ENCODE results near the gene CCDC3. TPM values are rescaled to one million over a fixed set of nuclear protein-coding genes. Genes with fewer than 3 reads are reported as not detected.

Gene CCDC3
- total and polyA plus RNA-seq, 2 of the 8 experiments (the other 6 are each of a cell fraction or from before 2014, with no cell fraction given): 3.4 to 3.7 TPM

DNA sequence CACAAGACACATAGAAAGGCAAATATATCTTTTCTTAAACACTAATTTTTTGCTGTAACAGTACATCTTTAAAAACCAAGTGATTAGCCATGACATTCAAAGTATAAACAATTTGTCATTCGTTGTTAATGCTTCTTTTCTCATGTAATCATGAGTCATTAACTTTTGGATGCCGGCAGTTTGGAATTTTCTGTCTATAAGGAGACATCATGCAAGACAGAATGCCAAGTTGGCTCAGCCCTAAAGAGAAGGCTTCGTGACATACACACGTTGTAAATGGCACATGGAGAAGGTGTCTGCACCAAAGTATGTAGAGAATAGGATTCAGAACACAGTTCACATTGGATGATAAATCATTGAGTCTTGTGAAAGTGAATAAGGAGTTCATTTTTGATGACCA lies 35.9 kb downstream of the CCDC3 start:
- Histone ChIP-seq H4K20me1 (replicated peaks in 1 of 2; ENCODE audit: control insufficient read depth in 1 of 2, insufficient read depth in 2 of 2, low read length in 2 of 2) (no peaks in the 10 kb centered on the region), H4K8ac (ENCODE audit: extremely low read depth, insufficient read depth, low read length) (no peak overlapping the region), H3K56ac (replicated peaks; ENCODE audit: insufficient read length, low read depth, low read length) (no peak overlapping the region), H3K18ac (ENCODE audit: extremely low read depth, low read length) (no peak overlapping the region), H3K79me2 (ENCODE audit: control insufficient read depth in 1 of 2, insufficient read depth in 2 of 2, low read length in 2 of 2) (no peaks in the 10 kb centered on the region), H4K5ac (ENCODE audit: insufficient read length, low read depth, low read length) (no peak overlapping the region), H2BK5ac (ENCODE audit: low read depth, low read length) (no peak overlapping the region), H2BK120ac (replicated peaks; ENCODE audit: low read depth, low read length) (no peak overlapping the region), H3K23ac (ENCODE audit: insufficient read length) (no peak overlapping the region), H2BK15ac (ENCODE audit: low read length) (no peak overlapping the region), H3K4ac (replicated peaks; ENCODE audit: insufficient read length, low read depth, low read length) (no peak overlapping the region), H2AFZ (ENCODE audit: low read length) (no peak overlapping the region), H4K91ac (replicated peaks; ENCODE audit: insufficient read length, low read length) (no peak overlapping the region), H3K79me1 (ENCODE audit: low read depth, low read length) (no peaks in the 10 kb centered on the region), H2BK12ac (ENCODE audit: low read depth, low read length) (no peak overlapping the region), H3K27ac (ENCODE audit: low read depth, low read length) (no peak overlapping the region), H3K27me3 (replicated peaks in 1 of 4; ENCODE audit: control insufficient read depth in 3 of 4, extremely low read depth in 1 of 4, insufficient read depth in 3 of 4, low read length in 3 of 4) (no peaks in the 10 kb centered on the region), H3K9me3 (ENCODE audit: insufficient read depth in 2 of 2, low read depth in 1 of 2, low read length in 1 of 2) (no peaks in the 10 kb centered on the region), H3K4me1 (replicated peaks in 1 of 4; ENCODE audit: control insufficient read depth in 3 of 4, insufficient read depth in 4 of 4, low read length in 3 of 4) (peaks cover 0 to 4% (median 0%) of the 10 kb centered on the region in 4 experiments; a peak in 1 of 7 replicates), H2BK20ac (ENCODE audit: low read length) (no peak overlapping the region), H3K36me3 (ENCODE audit: control insufficient read depth in 2 of 4, insufficient read depth in 4 of 4, low read length in 3 of 4) (no peaks in the 10 kb centered on the region), H3K14ac (ENCODE audit: insufficient read length) (no peak overlapping the region), H3K4me2 (ENCODE audit: insufficient read depth in 1 of 2, low read depth in 2 of 2, low read length in 2 of 2) (no peak overlapping the region), H3K4me3 (ENCODE audit: extremely low read depth in 1 of 4, insufficient read depth in 2 of 4, low read depth in 3 of 4, low read length in 4 of 4) (no peak overlapping the region), H3K9ac (replicated peaks in 1 of 4; ENCODE audit: extremely low read depth in 1 of 4, low read depth in 3 of 4, low read length in 3 of 4) (no peak overlapping the region), H2AK5ac (ENCODE audit: low read depth, low read length) (no peak overlapping the region), H3K23me2 (ENCODE audit: low read depth, low read length) (no peaks in the 10 kb centered on the region)
- POLR2A ChIA-PET (ENCODE audit: partially characterized antibody): no interaction called here
- DNase-seq (ENCODE audit: low read depth in 1 of 2, low spot score in 2 of 2): no peak
- CTCF ChIA-PET (ENCODE audit: partially characterized antibody): no interaction called here
- no peak for FAIRE-seq
- no peak for TF ChIP-seq CHD1 (IDR thresholded peaks at IDR 0.05; ENCODE audit: low read depth, low read length)
- no peak for TF ChIP-seq TAF1 (IDR thresholded peaks at IDR 0.05; ENCODE audit: low read depth, low read length)
- no peak for TF ChIP-seq RFX5 (IDR thresholded peaks at IDR 0.05; ENCODE audit: borderline replicate concordance, low read depth, low read length)
- TF ChIP-seq HDAC6 (IDR thresholded peaks at IDR 0.05; ENCODE audit: low read depth, low read length): no peak
- TF ChIP-seq BRCA1 (IDR thresholded peaks at IDR 0.05; ENCODE audit: low read depth, low read length): no peak
- TF ChIP-seq GTF2F1 (IDR thresholded peaks at IDR 0.05; ENCODE audit: borderline replicate concordance, low read depth, low read length): no peak
- no peak for TF ChIP-seq KDM4A (IDR thresholded peaks at IDR 0.05; ENCODE audit: low read depth, low read length, severe bottlenecking)
- 67% methylated on average over 4 of the region's 4 CpGs; no CpG with 5 or more reads in 1 of the 2 experiments for WGBS, 2 experiments (ENCODE audit: extremely low coverage in 1 of 2, insufficient coverage in 1 of 2, insufficient read length in 1 of 2, insufficient replicate concordance in 2 of 2, low coverage in 1 of 2, low lambda C conversion rate in 2 of 2, missing lambda C conversion rate in 1 of 2)

Measured in H1 (cell line).